Erythroblast (primary cell): ENCODE measurements around the gene LEUTX.

ENCODE experiments used
- GATA1 ChIP-seq: IDR thresholded peaks from 2 replicates; pipeline ENCODE4 v1.6.1; 2011; ENCODE audit warnings: low read depth, mild to moderate bottlenecking, control low read depth, low read length, moderate library complexity
- POLR2A ChIP-seq: IDR thresholded peaks from 2 replicates; pipeline ENCODE4 v1.6.1; 2011; ENCODE audit warnings: mild to moderate bottlenecking, low read length

- no peak for TF ChIP-seq POLR2A
- no peak for TF ChIP-seq GATA1
Measured at GRCh38 chr19:39828654-39829032, 50.0 kb downstream of the LEUTX start.
